Naive B cell (primary cell): ENCODE results near the gene RAP1GAP. TPM values are rescaled to one million over a fixed set of nuclear protein-coding genes. Genes with fewer than 3 reads are reported as not detected.
A peak's percentile ranks its signal among the peaks of the same experiment; 100 is the strongest.

Experiments
- ATAC-seq, 2 donors: fragments of 150-1000 bp; cut with Tn5 transposase; 2 replicates each; pipeline ENCODE4 v1.10.0; 2021; ENCODE audit warnings: low read depth in 2 of 2, mild to moderate bottlenecking in 2 of 2, moderate library complexity in 2 of 2
- DNase-seq: peaks from one replicate; pipeline ENCODE4 v3.0.0; 2022
- H3K27ac Mint-ChIP-seq, 6 donors: one replicate each; pipeline ENCODE4 v1.8.0; 2020 to 2022; ENCODE audit warnings: mild to moderate bottlenecking in 6 of 6, mixed read lengths in 6 of 6, moderate library complexity in 5 of 6, inconsistent platforms in 2 of 6
- H3K27me3 Mint-ChIP-seq, 3 donors: one replicate each; pipeline ENCODE4 v1.8.0; 2021 to 2022; ENCODE audit warnings: mixed read lengths in 3 of 3, mild to moderate bottlenecking in 1 of 3
- H3K36me3 Mint-ChIP-seq, 2 donors: one replicate each; pipeline ENCODE4 v1.8.0; 2020 to 2022; ENCODE audit warnings: mixed read lengths in 2 of 2, inconsistent platforms in 1 of 2, mild to moderate bottlenecking in 1 of 2
- H3K4me1 Mint-ChIP-seq, 3 donors: one replicate each; pipeline ENCODE4 v1.8.0; 2020 to 2022; ENCODE audit warnings: mixed read lengths in 3 of 3, inconsistent platforms in 1 of 3, mild to moderate bottlenecking in 1 of 3, moderate library complexity in 1 of 3
- H3K4me3 Mint-ChIP-seq, 8 donors: one replicate each; pipeline ENCODE4 v1.8.0; 2020 to 2022; ENCODE audit warnings: mild to moderate bottlenecking in 8 of 8, mixed read lengths in 8 of 8, moderate library complexity in 8 of 8, inconsistent platforms in 2 of 8
- H3K9me3 Mint-ChIP-seq, 7 donors: one replicate each; pipeline ENCODE4 v1.8.0; 2020 to 2022; ENCODE audit warnings: mixed read lengths in 7 of 7, mild to moderate bottlenecking in 5 of 7, inconsistent platforms in 2 of 7, moderate library complexity in 1 of 7
- polyA plus RNA-seq, 6 donors: library from polyadenylated mRNA; unstranded; fragments of 300-500 nt; fragmentation: Illumina TruSeq; gene quantifications; one replicate each; pipeline ENCODE4 v1.2.3, GENCODE V29; 2021; ENCODE audit warnings: low read depth in 6 of 6

RAP1GAP gene
- polyA plus RNA-seq, result not detected

GRCh38 chr1:21669258-21670058 lies at the start of gene RAP1GAP:
Gene RAP1GAP (minus strand): TSS chr1:21669357. CDS start chr1:21620032, 49,325 bp downstream.
- no peaks in the 10 kb centered on the region for H3K9me3 Mint-ChIP-seq
- no peak within 1 kb of the TSS for H3K27ac Mint-ChIP-seq
- ATAC-seq (peak; percentile 63 to 69), DNase-seq (no peak)
- peaks cover 30 to 45% (median 40%) of the 10 kb centered on the region in 3 donors for H3K27me3 Mint-ChIP-seq
- peaks cover 9 to 13% (median 10%) of the 10 kb centered on the region in 3 donors for H3K4me1 Mint-ChIP-seq
- H3K4me3 Mint-ChIP-seq, result peak within 1 kb of the TSS; percentile 24 to 71 (median 55)
- no peaks in the 10 kb centered on the region for H3K36me3 Mint-ChIP-seq

- ATAC-seq (no peak), DNase-seq (no peak)
- H3K4me1 Mint-ChIP-seq, result no peaks in the 10 kb centered on the region
- H3K27me3 Mint-ChIP-seq, result no peaks in the 10 kb centered on the region
- peak overlapping the region in 1 of 6 donors; percentile 4 for H3K27ac Mint-ChIP-seq
- H3K9me3 Mint-ChIP-seq, result no peaks in the 10 kb centered on the region
- no peak overlapping the region for H3K4me3 Mint-ChIP-seq
- H3K36me3 Mint-ChIP-seq, result peaks cover 21 to 22% of the 10 kb centered on the region in 2 donors
Measured at GRCh38 chr1:21716169-21716568, 47.0 kb upstream of the RAP1GAP start.

- ATAC-seq, result no peak
- Mint-ChIP-seq H3K9me3 (no peaks in the 10 kb centered on the region), H3K36me3 (peaks cover 12 to 20% of the 10 kb centered on the region in 2 donors), H3K27me3 (no peaks in the 10 kb centered on the region), H3K4me1 (peaks cover 0 to 4% (median 4%) of the 10 kb centered on the region in 3 donors), H3K4me3 (no peak overlapping the region), H3K27ac (peak overlapping the region in 1 of 6 donors; percentile 47)
- no peak for DNase-seq
Measured at GRCh38 chr1:21707891-21708290, 38.7 kb upstream of the RAP1GAP start.

GRCh38 chr1:21707086-21707840 lies 38.1 kb upstream of the RAP1GAP start:
- DNase-seq, result no peak
- Mint-ChIP-seq H3K4me1 (peaks cover 0 to 4% (median 4%) of the 10 kb centered on the region in 3 donors), H3K4me3 (no peak overlapping the region), H3K36me3 (peaks cover 12 to 23% of the 10 kb centered on the region in 2 donors), H3K27me3 (no peaks in the 10 kb centered on the region), H3K9me3 (no peaks in the 10 kb centered on the region), H3K27ac (peak overlapping the region in 3 of 6 donors; percentile 30 to 58 (median 47))
- ATAC-seq, result no peak

- H3K4me1 Mint-ChIP-seq, result peaks cover 0 to 4% (median 4%) of the 10 kb centered on the region in 3 donors
- DNase-seq, result no peak
- no peaks in the 10 kb centered on the region for H3K9me3 Mint-ChIP-seq
- no peaks in the 10 kb centered on the region for H3K27me3 Mint-ChIP-seq
- H3K27ac Mint-ChIP-seq, result peak overlapping the region in 5 of 6 donors; percentile 3 to 65 (median 21)
- peaks cover 12 to 28% of the 10 kb centered on the region in 2 donors for H3K36me3 Mint-ChIP-seq
- H3K4me3 Mint-ChIP-seq, result no peak overlapping the region
- peak; percentile 54 to 61 for ATAC-seq
Measured at GRCh38 chr1:21706151-21706835, 37.1 kb upstream of the RAP1GAP start.

GRCh38 chr1:21705303-21705980 lies 36.3 kb upstream of the RAP1GAP start:
- ATAC-seq, result no peak
- H3K4me3 Mint-ChIP-seq, result no peak overlapping the region
- H3K9me3 Mint-ChIP-seq, result no peaks in the 10 kb centered on the region
- no peak for DNase-seq
- H3K36me3 Mint-ChIP-seq, result peaks cover 12 to 30% of the 10 kb centered on the region in 2 donors
- H3K27me3 Mint-ChIP-seq, result no peaks in the 10 kb centered on the region
- no peak overlapping the region for H3K27ac Mint-ChIP-seq
- peaks cover 0 to 4% (median 4%) of the 10 kb centered on the region in 3 donors for H3K4me1 Mint-ChIP-seq

GRCh38 chr1:21704145-21704544 lies 35.0 kb upstream of the RAP1GAP start:
- no peak for DNase-seq
- no peaks in the 10 kb centered on the region for H3K27me3 Mint-ChIP-seq
- no peak for ATAC-seq
- H3K4me1 Mint-ChIP-seq, result peaks cover 0 to 4% (median 4%) of the 10 kb centered on the region in 3 donors
- H3K36me3 Mint-ChIP-seq, result peaks cover 12 to 30% of the 10 kb centered on the region in 2 donors
- no peak overlapping the region for H3K4me3 Mint-ChIP-seq
- no peaks in the 10 kb centered on the region for H3K9me3 Mint-ChIP-seq
- peak overlapping the region in 1 of 6 donors; percentile 74 for H3K27ac Mint-ChIP-seq

GRCh38 chr1:21703318-21703963 lies 34.3 kb upstream of the RAP1GAP start:
- DNase-seq, result no peak
- Mint-ChIP-seq H3K27me3 (no peaks in the 10 kb centered on the region), H3K27ac (no peak overlapping the region), H3K9me3 (no peaks in the 10 kb centered on the region), H3K4me1 (peaks cover 0 to 4% (median 4%) of the 10 kb centered on the region in 3 donors), H3K4me3 (no peak overlapping the region), H3K36me3 (peaks cover 12 to 30% of the 10 kb centered on the region in 2 donors)
- ATAC-seq, result no peak

GRCh38 chr1:21702780-21703179 lies 33.6 kb upstream of the RAP1GAP start:
- Mint-ChIP-seq H3K4me3 (no peak overlapping the region), H3K27ac (peak overlapping the region in 1 of 6 donors; percentile 47), H3K36me3 (peaks cover 12 to 30% of the 10 kb centered on the region in 2 donors), H3K9me3 (no peaks in the 10 kb centered on the region), H3K4me1 (peaks cover 0 to 4% (median 4%) of the 10 kb centered on the region in 3 donors), H3K27me3 (no peaks in the 10 kb centered on the region)
- ATAC-seq (no peak), DNase-seq (no peak)

GRCh38 chr1:21701401-21701800 lies 32.2 kb upstream of the RAP1GAP start:
- H3K27me3 Mint-ChIP-seq, result no peaks in the 10 kb centered on the region
- H3K9me3 Mint-ChIP-seq, result no peaks in the 10 kb centered on the region
- peaks cover 12 to 30% of the 10 kb centered on the region in 2 donors for H3K36me3 Mint-ChIP-seq
- no peak overlapping the region for H3K4me3 Mint-ChIP-seq
- ATAC-seq (no peak), DNase-seq (no peak)
- H3K4me1 Mint-ChIP-seq, result peaks cover 0 to 2% (median 2%) of the 10 kb centered on the region in 3 donors
- H3K27ac Mint-ChIP-seq, result no peak overlapping the region

- H3K4me1 Mint-ChIP-seq, result no peaks in the 10 kb centered on the region
- H3K36me3 Mint-ChIP-seq, result peaks cover 6 to 26% of the 10 kb centered on the region in 2 donors
- ATAC-seq, result no peak
- H3K27ac Mint-ChIP-seq, result peak overlapping the region in 1 of 6 donors; percentile 66
- no peaks in the 10 kb centered on the region for H3K9me3 Mint-ChIP-seq
- no peak overlapping the region for H3K4me3 Mint-ChIP-seq
- no peaks in the 10 kb centered on the region for H3K27me3 Mint-ChIP-seq
- DNase-seq, result no peak
Measured at GRCh38 chr1:21700094-21700493, 30.9 kb upstream of the RAP1GAP start.

- Mint-ChIP-seq H3K27ac (no peak overlapping the region), H3K4me1 (no peaks in the 10 kb centered on the region), H3K4me3 (no peak overlapping the region), H3K9me3 (no peaks in the 10 kb centered on the region), H3K27me3 (no peaks in the 10 kb centered on the region), H3K36me3 (peaks cover 15 to 16% of the 10 kb centered on the region in 2 donors)
- DNase-seq (no peak), ATAC-seq (no peak)
Measured at GRCh38 chr1:21696931-21697330, 27.8 kb upstream of the RAP1GAP start.
